BE2C (cell line): ENCODE results near the gene PHACTR1.

Experiments
- DNase-seq: peaks from one replicate; pipeline ENCODE4 v3.0.0-alpha.2; 2020
- H3K27me3 ChIP-seq: fragments of 250-450 bp; sonication (Bioruptor Pico); 2 replicates; pipeline ENCODE4 v1.5.1; 2020; ENCODE audit warnings: mild to moderate bottlenecking
- H3K36me3 ChIP-seq: fragments of 250-450 bp; sonication (Bioruptor Pico); 2 replicates; pipeline ENCODE4 v1.5.1; 2020; ENCODE audit warnings: mild to moderate bottlenecking
- H3K4me1 ChIP-seq: fragments of 250-450 bp; sonication (Bioruptor Pico); 2 replicates; pipeline ENCODE4 v1.5.1; 2020
- H3K4me3 ChIP-seq: 2 replicates; pipeline ENCODE4 v1.5.1; 2011; ENCODE audit warnings: low read depth, low read length
- H3K9me3 ChIP-seq: fragments of 250-450 bp; sonication (Bioruptor Pico); 2 replicates; pipeline ENCODE4 v1.5.1; 2020
- TF ChIP-seq, protein P1 (sequence below): IDR thresholded peaks from 2 replicates; pipeline ENCODE4 v1.5.1; 2012; ENCODE audit warnings: mild to moderate bottlenecking, low read depth, low read length

PHACTR1 gene

DNA sequence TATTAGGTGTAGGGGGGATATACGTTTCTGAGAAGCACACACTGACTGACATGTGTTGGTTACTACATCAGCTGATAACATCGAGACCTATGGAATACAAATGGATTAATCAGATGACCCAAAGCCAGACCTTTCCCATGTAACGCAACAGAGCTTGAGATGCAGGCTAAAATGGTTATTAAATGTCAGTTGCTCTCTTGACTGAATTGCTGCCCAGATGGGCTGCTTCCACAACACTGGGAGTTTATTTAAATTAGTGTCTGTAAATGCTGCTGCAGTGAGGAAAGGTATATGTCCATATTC, 298.8 kb downstream of the PHACTR1 start:
- H3K27me3 ChIP-seq = peaks cover 46% of the 10 kb centered on the region

GRCh38 chr6:13024616-13025015, 308.0 kb downstream of the PHACTR1 start:
- no peaks in the 10 kb centered on the region for H3K36me3 ChIP-seq
- H3K4me3 ChIP-seq = no peak overlapping the region
- TF ChIP-seq, protein P1, sequence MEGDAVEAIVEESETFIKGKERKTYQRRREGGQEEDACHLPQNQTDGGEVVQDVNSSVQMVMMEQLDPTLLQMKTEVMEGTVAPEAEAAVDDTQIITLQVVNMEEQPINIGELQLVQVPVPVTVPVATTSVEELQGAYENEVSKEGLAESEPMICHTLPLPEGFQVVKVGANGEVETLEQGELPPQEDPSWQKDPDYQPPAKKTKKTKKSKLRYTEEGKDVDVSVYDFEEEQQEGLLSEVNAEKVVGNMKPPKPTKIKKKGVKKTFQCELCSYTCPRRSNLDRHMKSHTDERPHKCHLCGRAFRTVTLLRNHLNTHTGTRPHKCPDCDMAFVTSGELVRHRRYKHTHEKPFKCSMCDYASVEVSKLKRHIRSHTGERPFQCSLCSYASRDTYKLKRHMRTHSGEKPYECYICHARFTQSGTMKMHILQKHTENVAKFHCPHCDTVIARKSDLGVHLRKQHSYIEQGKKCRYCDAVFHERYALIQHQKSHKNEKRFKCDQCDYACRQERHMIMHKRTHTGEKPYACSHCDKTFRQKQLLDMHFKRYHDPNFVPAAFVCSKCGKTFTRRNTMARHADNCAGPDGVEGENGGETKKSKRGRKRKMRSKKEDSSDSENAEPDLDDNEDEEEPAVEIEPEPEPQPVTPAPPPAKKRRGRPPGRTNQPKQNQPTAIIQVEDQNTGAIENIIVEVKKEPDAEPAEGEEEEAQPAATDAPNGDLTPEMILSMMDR = no peak
- no peaks in the 10 kb centered on the region for H3K4me1 ChIP-seq
- no peaks in the 10 kb centered on the region for H3K9me3 ChIP-seq
- no peak for DNase-seq
- no peaks in the 10 kb centered on the region for H3K27me3 ChIP-seq

More for the DNA sequence above, 298.8 kb downstream of the PHACTR1 start:
- TF ChIP-seq, protein P1 = no peak
- no peaks in the 10 kb centered on the region for H3K36me3 ChIP-seq
- no peaks in the 10 kb centered on the region for H3K4me1 ChIP-seq
- no peak overlapping the region for H3K4me3 ChIP-seq
- no peak for DNase-seq
- no peaks in the 10 kb centered on the region for H3K9me3 ChIP-seq

GRCh38 chr6:13025893-13026499, 309.4 kb downstream of the PHACTR1 start:
- Histone ChIP-seq H3K36me3 (no peaks in the 10 kb centered on the region), H3K4me1 (no peaks in the 10 kb centered on the region), H3K9me3 (no peaks in the 10 kb centered on the region), H3K27me3 (no peaks in the 10 kb centered on the region), H3K4me3 (no peak overlapping the region)
- TF ChIP-seq, protein P1 = no peak
- no peak for DNase-seq

DNA sequence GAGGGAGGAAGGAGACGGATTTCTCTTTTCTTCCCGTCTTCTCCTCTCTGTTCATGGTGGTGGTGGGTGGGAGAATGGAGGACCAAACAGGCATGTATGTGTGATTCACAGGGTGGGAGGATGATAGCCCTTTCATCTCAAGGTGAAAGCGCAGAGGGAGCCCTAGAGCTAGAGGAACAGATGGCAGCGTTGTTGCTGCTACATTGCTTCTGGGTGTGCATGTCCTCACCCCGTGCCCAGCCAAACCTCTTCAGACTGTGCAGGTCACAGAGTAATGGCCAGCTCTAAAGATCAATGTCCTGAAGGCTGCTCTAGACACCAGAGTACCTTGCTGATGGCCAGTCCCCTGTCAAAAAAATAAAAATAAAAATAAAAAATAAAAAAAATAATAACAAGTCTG, 310.0 kb downstream of the PHACTR1 start:
- Histone ChIP-seq H3K9me3 (no peaks in the 10 kb centered on the region), H3K4me3 (no peak overlapping the region), H3K27me3 (no peaks in the 10 kb centered on the region), H3K36me3 (no peaks in the 10 kb centered on the region), H3K4me1 (no peaks in the 10 kb centered on the region)
- no peak for DNase-seq
- TF ChIP-seq, protein P1 = no peak

- no peak for DNase-seq
- no peaks in the 10 kb centered on the region for H3K4me1 ChIP-seq
- no peaks in the 10 kb centered on the region for H3K36me3 ChIP-seq
- no peaks in the 10 kb centered on the region for H3K27me3 ChIP-seq
- no peak overlapping the region for H3K4me3 ChIP-seq
- H3K9me3 ChIP-seq = no peaks in the 10 kb centered on the region
- TF ChIP-seq, protein P1 = no peak
Measured at GRCh38 chr6:13027207-13027606, 310.6 kb downstream of the PHACTR1 start.

GRCh38 chr6:13030396-13030795, 313.8 kb downstream of the PHACTR1 start:
- Histone ChIP-seq H3K9me3 (no peaks in the 10 kb centered on the region), H3K4me3 (no peak overlapping the region), H3K4me1 (no peaks in the 10 kb centered on the region), H3K36me3 (no peaks in the 10 kb centered on the region), H3K27me3 (no peaks in the 10 kb centered on the region)
- TF ChIP-seq, protein P1 = no peak
- no peak for DNase-seq
